SK-N-SH (cell line): ENCODE results near the gene SRGAP3. TPM values are rescaled to one million over a fixed set of nuclear protein-coding genes. Genes with fewer than 3 reads are reported as not detected.

ENCODE experiments used
- CTCF ChIA-PET: fragments of 300-600, 350-600 bp; formaldehyde crosslinking; extraction: SDS; loops from one replicate; lab custom pipeline; 2021; lab: Yijun Ruan, JAX
- POLR2A ChIA-PET: fragments of 350-600 bp; sonication (Branson Sonifier 250); formaldehyde crosslinking; extraction: SDS; loops from one replicate; lab custom pipeline; 2020; ENCODE audit warnings: antibody characterized with exemption, inconsistent platforms; lab: Yijun Ruan, JAX
- DNase-seq: peaks from one replicate; pipeline ENCODE4 v3.0.0; 2012
- H2AFZ ChIP-seq: fragments of 200-600 bp; sonication (generic); 2 replicates; pipeline ENCODE4 v1.8.1; 2016; ENCODE audit warnings: antibody characterized with exemption, mild to moderate bottlenecking, low read depth
- H3F3A ChIP-seq: fragments of 200-600 bp; sonication (generic); replicated peaks from 2 replicates; pipeline ENCODE3; 2016; ENCODE audit warnings: antibody characterized with exemption, mild to moderate bottlenecking; ENCODE audit not compliant: insufficient read depth
- H3K27ac ChIP-seq, 2 experiments: fragments of 200-500 bp in 1 of 2; fragments of 200-600 bp in 1 of 2; sonication (Bioruptor generic) in 1 of 2; sonication (generic), shearing (Covaris generic) in 1 of 2; 2 replicates each; pipeline versions ENCODE4 v1.5.1 to v1.6.1; 2014 to 2016; ENCODE audit warnings: low read depth in 2 of 2, inconsistent platforms in 1 of 2, low read length in 1 of 2, mild to moderate bottlenecking in 1 of 2, mixed read lengths in 1 of 2
- H3K27me3 ChIP-seq: fragments of 200-600 bp; sonication (generic), shearing (Covaris generic); 2 replicates; pipeline ENCODE4 v1.6.1; 2016; ENCODE audit warnings: mixed run types; ENCODE audit not compliant: insufficient read depth
- H3K36me3 ChIP-seq, 2 experiments: fragments of 200-500 bp in 1 of 2; fragments of 200-600 bp in 1 of 2; sonication (Bioruptor generic) in 1 of 2; sonication (generic) in 1 of 2; replicated peaks in 1 of 2; 2 replicates each; pipeline versions ENCODE3 to v1.5.1; 2014 to 2016; ENCODE audit warnings: low read length in 1 of 2, mild to moderate bottlenecking in 1 of 2; ENCODE audit not compliant: insufficient read depth in 2 of 2, control insufficient read depth in 1 of 2
- H3K4me1 ChIP-seq, 2 experiments: fragments of 200-500 bp in 1 of 2; fragments of 200-600 bp in 1 of 2; sonication (Bioruptor generic) in 1 of 2; sonication (generic), shearing (Covaris generic) in 1 of 2; 2 replicates each; pipeline versions ENCODE4 v1.5.1 to v1.6.1; 2014 to 2016; ENCODE audit warnings: low read depth in 1 of 2, low read length in 1 of 2, mixed run types in 1 of 2; ENCODE audit not compliant: insufficient read depth in 2 of 2, control insufficient read depth in 1 of 2
- H3K4me2 ChIP-seq: fragments of 200-600 bp; sonication (generic), shearing (Covaris generic); 2 replicates; pipeline ENCODE4 v1.6.1; 2017; ENCODE audit warnings: mixed run types
- H3K4me3 ChIP-seq, 2 experiments: fragments of 200-500 bp in 1 of 2; fragments of 200-600 bp in 1 of 2; sonication (Bioruptor generic) in 1 of 2; sonication (generic), shearing (Covaris generic) in 1 of 2; 2 replicates each; pipeline versions ENCODE4 v1.5.1 to v1.8.1; 2014 to 2016; ENCODE audit warnings: low read depth in 2 of 2, inconsistent platforms in 1 of 2, low read length in 1 of 2, mild to moderate bottlenecking in 1 of 2, mixed read lengths in 1 of 2, moderate library complexity in 1 of 2
- H3K79me2 ChIP-seq: fragments of 200-600 bp; sonication (generic); 2 replicates; pipeline ENCODE4 v1.8.1; 2017; ENCODE audit warnings: mild to moderate bottlenecking; ENCODE audit not compliant: insufficient read depth
- H3K9ac ChIP-seq: fragments of 200-600 bp; sonication (generic); 2 replicates; pipeline ENCODE4 v1.6.1; 2017; ENCODE audit warnings: mixed run types
- H3K9me2 ChIP-seq: fragments of 200-600 bp; sonication (generic); 2 replicates; pipeline ENCODE4 v1.6.1; 2017; ENCODE audit warnings: mixed run types
- H3K9me3 ChIP-seq: fragments of 200-600 bp; sonication (generic); 2 replicates; pipeline ENCODE4 v1.6.1; 2017; ENCODE audit warnings: mixed run types, mild to moderate bottlenecking, moderate library complexity
- H4K20me1 ChIP-seq: fragments of 200-600 bp; sonication (generic); 2 replicates; pipeline ENCODE4 v1.6.1; 2017; ENCODE audit warnings: mild to moderate bottlenecking, mixed run types; ENCODE audit not compliant: insufficient read depth
- CTCF ChIP-seq: fragments of 200-600 bp; sonication (generic); IDR thresholded peaks from 2 replicates; pipeline ENCODE4 v1.6.1; 2017; ENCODE audit warnings: antibody characterized with exemption, mild to moderate bottlenecking, moderate library complexity
- ELF1 ChIP-seq: IDR thresholded peaks from 2 replicates; pipeline ENCODE4 v1.4.0; 2012
- FOXJ3 ChIP-seq: sonication (generic); formaldehyde crosslinking; IDR thresholded peaks from 2 replicates; pipeline ENCODE4 v1.5.1; 2020; ENCODE audit warnings: mild to moderate bottlenecking, missing genetic modification reagents
- GATA2 ChIP-seq: sonication (generic); formaldehyde crosslinking; IDR thresholded peaks from 2 replicates; pipeline ENCODE4 v1.5.0; 2020; ENCODE audit warnings: mild to moderate bottlenecking, missing genetic modification reagents
- MAX ChIP-seq: IDR thresholded peaks from 2 replicates; pipeline ENCODE4 v1.4.0; 2012; ENCODE audit warnings: low read depth
- MEF2A ChIP-seq: IDR thresholded peaks from 2 replicates; pipeline ENCODE4 v1.4.0; 2012; ENCODE audit warnings: low read depth, borderline replicate concordance
- MXI1 ChIP-seq: IDR thresholded peaks from 2 replicates; pipeline ENCODE4 v1.6.1; 2012; ENCODE audit warnings: mild to moderate bottlenecking, low read depth, low read length, improper control_type of control experiment
- NFIC ChIP-seq: IDR thresholded peaks from 2 replicates; pipeline ENCODE4 v1.4.0; 2012; ENCODE audit warnings: borderline replicate concordance
- POLR2AphosphoS5 ChIP-seq: IDR thresholded peaks from 2 replicates; pipeline ENCODE4 v1.6.1; 2012; ENCODE audit warnings: low read depth, low read length
- REST ChIP-seq: IDR thresholded peaks from 2 replicates; pipeline ENCODE4 v1.6.1; 2012; ENCODE audit warnings: mild to moderate bottlenecking, low read depth, low read length, moderate library complexity
- RXRA ChIP-seq: IDR thresholded peaks from 2 replicates; pipeline ENCODE4 v1.4.0; 2012; ENCODE audit warnings: low read depth, mild to moderate bottlenecking, borderline replicate concordance
- TAF1 ChIP-seq: IDR thresholded peaks from 2 replicates; pipeline ENCODE4 v1.6.1; 2012; ENCODE audit warnings: low read depth, mild to moderate bottlenecking, low read length, moderate library complexity, borderline replicate concordance
- TCF12 ChIP-seq: IDR thresholded peaks from 2 replicates; pipeline ENCODE4 v1.4.0; 2012
- TEAD4 ChIP-seq: IDR thresholded peaks from 2 replicates; pipeline ENCODE4 v1.4.0; 2012; ENCODE audit warnings: mild to moderate bottlenecking, borderline replicate concordance; ENCODE audit not compliant: insufficient read depth
- USF2 ChIP-seq: fragments of 150-350 bp; IDR thresholded peaks from 2 replicates; pipeline ENCODE4 v1.6.1; 2017; ENCODE audit warnings: antibody characterized with exemption, low read length, low read depth, borderline replicate concordance
- YY1 ChIP-seq: IDR thresholded peaks from 2 replicates; pipeline ENCODE4 v1.4.0; 2012; ENCODE audit warnings: low read depth, mild to moderate bottlenecking
- WGBS: methylation state at CpG from one replicate; pipeline ENCODE4 v1.1.6; 2017; ENCODE audit warnings: low lambda C conversion rate; 5-methylcytosine and 5-hydroxymethylcytosine counted together
- polyA plus RNA-seq, 3 experiments: library from polyadenylated mRNA; depleted of rRNA; stranded (reverse); fragments of >200 nt; gene quantifications; 2 replicates each; pipeline ENCODE4 v1.2.3, GENCODE V29; 2012

The SRGAP3 gene
- polyA plus RNA-seq, 1 of the 3 experiments (the other 2 are of a cell fraction): 2.8 TPM

GRCh38 chr3:9115336-9115735 lies 134.1 kb downstream of the SRGAP3 start:
- no peak for DNase-seq
- 56% methylated on average over 2 of the region's 2 CpGs for WGBS
- H3F3A ChIP-seq: no peaks in the 10 kb centered on the region
- no peak overlapping the region for H3K4me3 ChIP-seq
- no peaks in the 10 kb centered on the region for H3K9me3 ChIP-seq
- H3K4me2 ChIP-seq: no peak overlapping the region
- no peaks in the 10 kb centered on the region for H3K36me3 ChIP-seq
- no peaks in the 10 kb centered on the region for H3K79me2 ChIP-seq
- H3K9ac ChIP-seq: no peak overlapping the region
- H3K27me3 ChIP-seq: no peaks in the 10 kb centered on the region; the same call in 1 of the 2 replicates
- POLR2A ChIA-PET: no interaction called here
- TF ChIP-seq ELF1: no peak
- no peak for TF ChIP-seq REST
- TF ChIP-seq POLR2AphosphoS5: no peak
- no peak for TF ChIP-seq TAF1
- TF ChIP-seq USF2: no peak
- TF ChIP-seq MAX: no peak
- no peak for TF ChIP-seq NFIC
- no peak for TF ChIP-seq MXI1
- no peak for TF ChIP-seq TCF12
- TF ChIP-seq FOXJ3 (CRISPR knock-in tag): no peak
- no peak for TF ChIP-seq MEF2A
- TF ChIP-seq TEAD4: no peak
- no peak for TF ChIP-seq GATA2 (CRISPR knock-in tag)
- no peak for TF ChIP-seq YY1
- no peak for TF ChIP-seq CTCF
- no peak for TF ChIP-seq RXRA
- TF ChIP-seq, all 33 proteins: peak for 0
- H4K20me1 ChIP-seq: no peaks in the 10 kb centered on the region
- H2AFZ ChIP-seq: no peak overlapping the region
- CTCF ChIA-PET: interaction anchor here (1.3 to 1.9 kb wide), 2 partner anchors 187 to 673 kb away, joined by 3 to 5 read pairs; no protein-coding TSS in a partner anchor
- H3K27ac ChIP-seq: no peak overlapping the region
- H3K9me2 ChIP-seq: no peaks in the 10 kb centered on the region
- no peaks in the 10 kb centered on the region for H3K4me1 ChIP-seq
